Measurements from ENCODE around the gene KIF7. TPM values are rescaled to one million over a fixed set of nuclear protein-coding genes. Genes with fewer than 3 reads are reported as not detected.

The KIF7 gene
- total and polyA plus RNA-seq, 2 donors (not counting 3 experiments of a cell fraction or from before 2014, with no cell fraction given): 4.2 to 11.3 TPM

DNA sequence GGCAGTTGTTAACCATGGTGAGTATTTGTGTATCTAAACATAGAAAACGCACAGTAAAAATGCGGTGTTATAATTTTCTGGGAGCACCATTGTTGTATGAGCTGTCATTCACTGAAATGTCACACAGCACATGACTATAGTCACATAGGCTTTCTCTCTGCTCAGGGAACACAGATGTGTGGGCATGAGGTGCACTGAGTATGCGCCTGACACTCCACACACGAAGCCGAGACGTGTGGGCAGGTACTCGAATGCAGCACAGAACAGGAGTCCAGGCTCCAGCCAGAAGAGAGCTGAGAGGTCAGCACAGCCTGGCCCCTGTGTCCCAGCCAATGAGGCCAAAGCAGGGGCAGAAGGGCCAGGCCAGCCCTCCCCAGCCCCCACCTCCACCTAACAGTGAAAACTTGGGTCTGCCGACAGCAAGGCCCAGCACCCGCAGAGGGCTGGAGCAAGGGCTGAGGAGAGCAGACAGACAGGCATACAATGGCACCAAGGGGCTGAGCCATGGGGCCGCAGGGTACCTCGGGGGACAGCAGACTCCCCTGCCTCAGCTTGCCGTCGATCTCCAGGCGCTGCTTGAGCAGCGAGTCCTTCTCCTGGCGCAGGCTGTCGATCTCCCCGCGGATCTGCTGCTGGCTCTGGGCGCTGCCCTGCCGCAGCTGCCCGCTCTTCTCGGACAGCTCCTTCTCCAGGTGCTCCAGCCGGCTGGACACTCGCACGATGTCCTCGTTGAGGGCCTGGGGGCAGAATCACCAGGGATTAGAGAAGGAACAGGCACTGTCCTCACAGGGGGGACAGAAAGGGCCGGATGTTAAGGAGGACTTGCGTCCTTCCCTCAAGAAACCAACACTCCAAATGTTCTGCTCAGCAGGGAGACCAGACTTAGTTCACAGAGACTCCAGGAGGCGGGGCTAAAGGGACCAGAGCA, 24.0 kb downstream of the KIF7 start:
- H4K20me1 ChIP-seq (replicated peaks; ENCODE audit: control insufficient read depth, extremely low read depth, insufficient read depth, low read length): no peaks in the 10 kb centered on the region
- H3K27me3 ChIP-seq (ENCODE audit: control insufficient read depth in 2 of 2, insufficient read depth in 2 of 2, low read length in 2 of 2): no peaks in the 10 kb centered on the region
- H3K4me3 ChIP-seq (replicated peaks in 1 of 3; ENCODE audit: insufficient read depth in 1 of 3, low read depth in 1 of 3, low read length in 3 of 3): no peak overlapping the region
- dilution Hi-C loops (cut with MboI; ENCODE audit: extremely low pct_ligation_motif_present, low sequenced_read_pairs): no loop called here
- H3K36me3 ChIP-seq (ENCODE audit: control insufficient read depth in 2 of 2, extremely low read depth in 1 of 2, insufficient read depth in 2 of 2, low read length in 2 of 2): peaks cover 7 to 45% of the 10 kb centered on the region in 2 experiments
- intact Hi-C loops (cut with micrococcal nuclease): no loop called here
- CTCF ChIA-PET: no interaction called here
- no peak for TF ChIP-seq EZH2 (IDR thresholded peaks at IDR 0.05; ENCODE audit: borderline replicate concordance, low read depth, low read length, severe bottlenecking)
- no peak for TF ChIP-seq POLR2A (IDR thresholded peaks at IDR 0.05; ENCODE audit: low read depth, low read length)
- no peak overlapping the region for H3K27ac ChIP-seq (ENCODE audit: insufficient read depth, low read depth, low read length)
- DNase-seq (ENCODE audit: low read depth, low spot score) (no peak), FAIRE-seq (no peak)
- POLR2A ChIA-PET: no interaction called here
- no peaks in the 10 kb centered on the region for H3K9me3 ChIP-seq (replicated peaks; ENCODE audit: control insufficient read depth, insufficient read depth, low read length)
- no peaks in the 10 kb centered on the region for H3K9me1 ChIP-seq (replicated peaks; ENCODE audit: control insufficient read depth, extremely low read depth, insufficient read depth, low read length)
- no peak overlapping the region for H2AFZ ChIP-seq (ENCODE audit: low read depth, low read length)
- no peak overlapping the region for H3K9ac ChIP-seq (replicated peaks; ENCODE audit: extremely low read depth, insufficient read depth, low read length)
- no peaks in the 10 kb centered on the region for H3K79me2 ChIP-seq (ENCODE audit: control insufficient read depth, insufficient read depth, low read length)
- H3K4me1 ChIP-seq (ENCODE audit: control insufficient read depth, extremely low read depth, insufficient read depth, low read length): no peaks in the 10 kb centered on the region
- no TSS peak for BruUV-seq (replicated peaks)
- H3K4me2 ChIP-seq (ENCODE audit: insufficient read depth, low read length): no peak overlapping the region

DNA sequence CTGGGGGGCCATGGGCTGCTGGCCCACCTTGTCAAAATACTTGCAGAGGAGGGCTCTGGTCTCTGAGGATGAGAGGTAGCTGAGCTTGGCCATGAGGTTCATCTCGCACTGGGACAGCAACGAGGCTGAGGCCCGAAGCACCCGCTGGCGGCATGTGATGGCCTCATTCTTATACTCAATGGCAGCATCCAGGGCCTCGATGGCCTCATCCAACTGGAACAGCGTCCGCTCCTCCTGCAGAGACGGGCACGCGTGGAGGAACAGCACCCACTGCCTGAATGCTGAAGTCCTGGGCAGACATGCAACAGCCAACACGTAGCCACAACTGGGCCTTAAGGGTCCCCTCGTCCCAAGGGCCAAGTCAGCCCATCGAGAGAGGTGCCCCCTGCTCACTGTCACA, 25.0 kb downstream of the KIF7 start:
- Histone ChIP-seq H3K9me3 (replicated peaks; ENCODE audit: control insufficient read depth, insufficient read depth, low read length) (no peaks in the 10 kb centered on the region), H3K9ac (replicated peaks; ENCODE audit: extremely low read depth, insufficient read depth, low read length) (no peak overlapping the region), H3K9me1 (replicated peaks; ENCODE audit: control insufficient read depth, extremely low read depth, insufficient read depth, low read length) (no peaks in the 10 kb centered on the region), H3K27ac (ENCODE audit: insufficient read depth, low read depth, low read length) (no peak overlapping the region), H3K36me3 (ENCODE audit: control insufficient read depth in 2 of 2, extremely low read depth in 1 of 2, insufficient read depth in 2 of 2, low read length in 2 of 2) (peaks cover 10 to 50% of the 10 kb centered on the region in 2 experiments), H2AFZ (ENCODE audit: low read depth, low read length) (no peak overlapping the region), H3K4me1 (ENCODE audit: control insufficient read depth, extremely low read depth, insufficient read depth, low read length) (no peaks in the 10 kb centered on the region), H4K20me1 (replicated peaks; ENCODE audit: control insufficient read depth, extremely low read depth, insufficient read depth, low read length) (no peaks in the 10 kb centered on the region), H3K4me3 (replicated peaks in 1 of 3; ENCODE audit: insufficient read depth in 1 of 3, low read depth in 1 of 3, low read length in 3 of 3) (no peak overlapping the region), H3K79me2 (ENCODE audit: control insufficient read depth, insufficient read depth, low read length) (no peaks in the 10 kb centered on the region), H3K27me3 (ENCODE audit: control insufficient read depth in 2 of 2, insufficient read depth in 2 of 2, low read length in 2 of 2) (no peaks in the 10 kb centered on the region), H3K4me2 (ENCODE audit: insufficient read depth, low read length) (no peak overlapping the region)
- no peak for TF ChIP-seq GATA2 (IDR thresholded peaks at IDR 0.05; ENCODE audit: insufficient read depth, insufficient read length, low read depth, low read length)
- POLR2A ChIA-PET: no interaction called here
- intact Hi-C loops (cut with micrococcal nuclease): no loop called here
- no peak for FAIRE-seq
- dilution Hi-C loops (cut with MboI; ENCODE audit: extremely low pct_ligation_motif_present, low sequenced_read_pairs): no loop called here
- CTCF ChIA-PET: no interaction called here
- DNase-seq (ENCODE audit: low read depth, low spot score): no peak
- BruUV-seq (replicated peaks): no TSS peak

All from endothelial cell of umbilical vein (primary cell).